Right atrium auricular region (tissue), 2 donors: Measurements from ENCODE around the gene GDPGP1. TPM values are rescaled to one million over a fixed set of nuclear protein-coding genes. Genes with fewer than 3 reads are reported as not detected.

ENCODE experiments used
- DNase-seq: peaks from one replicate; pipeline ENCODE4 v3.0.0-alpha.2; 2019; ENCODE audit warnings: low spot score
- H3K27ac ChIP-seq, 2 donors: fragments of 200-600 bp; sonication (generic); 1 replicate in 1 of 2; 2 replicates in 1 of 2; pipeline ENCODE4 v1.5.1; 2016 to 2019
- H3K27me3 ChIP-seq, 2 donors: fragments of 200-600 bp; sonication (generic); one replicate each; pipeline versions ENCODE4 v1.5.1 to v1.6.0; 2017 to 2019
- H3K36me3 ChIP-seq: fragments of 200-600 bp; sonication (generic); one replicate; pipeline ENCODE4 v1.5.1; 2016
- H3K4me1 ChIP-seq, 2 donors: fragments of 200-600 bp; sonication (generic); one replicate each; pipeline versions ENCODE4 v1.5.1 to v1.6.0; 2017 to 2019
- H3K4me3 ChIP-seq, 2 donors: fragments of 200-600 bp; sonication (generic); 1 replicate in 1 of 2; 2 replicates in 1 of 2; pipeline ENCODE4 v1.5.1; 2017 to 2019; ENCODE audit warnings: mild to moderate bottlenecking in 1 of 2, moderate library complexity in 1 of 2
- H3K9me3 ChIP-seq, 2 donors: fragments of 200-600 bp; sonication (generic); one replicate each; pipeline ENCODE4 v1.5.1; 2019
- total RNA-seq, 2 donors: library from RNA; depleted of rRNA; stranded (reverse); fragments of >200 nt; gene quantifications; one replicate each; pipeline ENCODE4 v1.1.0, GENCODE V29; 2016
- TF ChIP-seq, protein P1 (sequence below), 2 donors: fragments of 200-600 bp; sonication (generic); IDR thresholded peaks; one replicate each; pipeline ENCODE4 v1.5.1; 2019; ENCODE audit warnings: antibody characterized with exemption in 2 of 2

GDPGP1 gene
- total RNA-seq, 2 donors from 2014 or later, result 8.6 to 16.1 TPM

DNA sequence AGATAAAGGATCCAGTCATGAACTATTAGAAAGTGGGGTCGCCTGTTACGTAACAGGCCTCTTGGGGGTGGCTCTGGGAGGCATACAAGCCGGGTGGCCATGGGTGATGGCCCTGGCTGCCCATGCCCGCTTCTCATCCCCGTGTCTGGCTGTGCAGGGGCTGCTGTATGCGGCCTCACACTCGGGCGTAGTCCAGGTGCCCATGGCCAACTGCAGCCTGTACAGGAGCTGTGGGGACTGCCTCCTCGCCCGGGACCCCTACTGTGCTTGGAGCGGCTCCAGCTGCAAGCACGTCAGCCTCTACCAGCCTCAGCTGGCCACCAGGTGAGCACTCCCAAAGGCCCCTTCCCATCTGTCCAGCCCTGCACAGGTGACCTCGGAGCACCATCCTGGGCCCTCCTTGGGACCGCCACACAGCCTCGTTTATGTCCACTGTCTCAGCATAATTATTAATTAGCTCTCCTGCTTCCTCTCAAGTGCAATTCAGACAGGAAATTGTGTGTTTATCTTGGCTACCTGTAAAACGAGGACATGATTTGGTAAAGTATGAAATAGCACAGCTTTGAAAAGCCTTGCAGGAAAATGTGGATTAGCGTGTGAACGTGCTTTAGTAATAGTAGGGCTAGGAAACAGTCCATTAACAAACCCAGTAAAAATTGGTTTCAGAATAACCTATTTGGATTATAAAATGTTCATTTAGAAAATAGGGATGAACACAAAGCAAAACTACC, 8.3 kb upstream of the GDPGP1 start:
- Histone ChIP-seq H3K36me3 (peaks cover 85% of the 10 kb centered on the region), H3K27me3 (no peaks in the 10 kb centered on the region), H3K9me3 (no peaks in the 10 kb centered on the region), H3K27ac (no peak overlapping the region), H3K4me1 (peaks cover 0 to 29% of the 10 kb centered on the region in 2 donors), H3K4me3 (no peak overlapping the region)
- TF ChIP-seq, protein P1, sequence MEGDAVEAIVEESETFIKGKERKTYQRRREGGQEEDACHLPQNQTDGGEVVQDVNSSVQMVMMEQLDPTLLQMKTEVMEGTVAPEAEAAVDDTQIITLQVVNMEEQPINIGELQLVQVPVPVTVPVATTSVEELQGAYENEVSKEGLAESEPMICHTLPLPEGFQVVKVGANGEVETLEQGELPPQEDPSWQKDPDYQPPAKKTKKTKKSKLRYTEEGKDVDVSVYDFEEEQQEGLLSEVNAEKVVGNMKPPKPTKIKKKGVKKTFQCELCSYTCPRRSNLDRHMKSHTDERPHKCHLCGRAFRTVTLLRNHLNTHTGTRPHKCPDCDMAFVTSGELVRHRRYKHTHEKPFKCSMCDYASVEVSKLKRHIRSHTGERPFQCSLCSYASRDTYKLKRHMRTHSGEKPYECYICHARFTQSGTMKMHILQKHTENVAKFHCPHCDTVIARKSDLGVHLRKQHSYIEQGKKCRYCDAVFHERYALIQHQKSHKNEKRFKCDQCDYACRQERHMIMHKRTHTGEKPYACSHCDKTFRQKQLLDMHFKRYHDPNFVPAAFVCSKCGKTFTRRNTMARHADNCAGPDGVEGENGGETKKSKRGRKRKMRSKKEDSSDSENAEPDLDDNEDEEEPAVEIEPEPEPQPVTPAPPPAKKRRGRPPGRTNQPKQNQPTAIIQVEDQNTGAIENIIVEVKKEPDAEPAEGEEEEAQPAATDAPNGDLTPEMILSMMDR (IDR thresholded peaks at IDR 0.05), result no peak
- no peak for DNase-seq

- Histone ChIP-seq H3K4me3 (no peak overlapping the region), H3K9me3 (no peaks in the 10 kb centered on the region), H3K36me3 (peaks cover 78% of the 10 kb centered on the region), H3K27me3 (no peaks in the 10 kb centered on the region), H3K4me1 (peaks cover 0 to 35% of the 10 kb centered on the region in 2 donors), H3K27ac (no peak overlapping the region)
- TF ChIP-seq, protein P1 (IDR thresholded peaks at IDR 0.05), result no peak
- DNase-seq, result no peak
Observed at GRCh38 chr15:90227336-90227735, 6.7 kb upstream of the GDPGP1 start.

- H3K36me3 ChIP-seq, result peaks cover 72% of the 10 kb centered on the region
- H3K4me3 ChIP-seq, result no peak overlapping the region
- TF ChIP-seq, protein P1 (IDR thresholded peaks at IDR 0.05), result no peak
- no peak for DNase-seq
- no peak overlapping the region for H3K27ac ChIP-seq
- no peaks in the 10 kb centered on the region for H3K9me3 ChIP-seq
- no peaks in the 10 kb centered on the region for H3K27me3 ChIP-seq
- peaks cover 0 to 43% of the 10 kb centered on the region in 2 donors for H3K4me1 ChIP-seq
Observed at GRCh38 chr15:90227816-90228772, 5.9 kb upstream of the GDPGP1 start.

DNA sequence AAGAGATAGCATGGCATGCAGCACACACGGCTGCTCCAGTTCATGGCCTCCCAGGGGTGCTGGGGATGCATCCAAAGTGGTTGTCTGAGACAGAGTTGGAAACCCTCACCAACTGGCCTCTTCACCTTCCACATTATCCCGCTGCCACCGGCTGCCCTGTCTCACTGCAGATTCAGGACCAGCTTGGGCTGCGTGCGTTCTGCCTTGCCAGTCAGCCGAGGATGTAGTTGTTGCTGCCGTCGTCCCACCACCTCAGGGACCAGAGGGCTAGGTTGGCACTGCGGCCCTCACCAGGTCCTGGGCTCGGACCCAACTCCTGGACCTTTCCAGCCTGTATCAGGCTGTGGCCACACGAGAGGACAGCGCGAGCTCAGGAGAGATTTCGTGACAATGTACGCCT, 5.0 kb upstream of the GDPGP1 start:
- TF ChIP-seq, protein P1 (IDR thresholded peaks at IDR 0.05), result no peak
- no peak for DNase-seq
- Histone ChIP-seq H3K27ac (no peak overlapping the region), H3K36me3 (peaks cover 63% of the 10 kb centered on the region), H3K4me3 (no peak overlapping the region), H3K9me3 (no peaks in the 10 kb centered on the region), H3K27me3 (no peaks in the 10 kb centered on the region), H3K4me1 (peaks cover 0 to 44% of the 10 kb centered on the region in 2 donors)

- Histone ChIP-seq H3K9me3 (no peaks in the 10 kb centered on the region), H3K4me3 (no peak overlapping the region), H3K27ac (peak overlapping the region; percentile 84 to 86), H3K27me3 (no peaks in the 10 kb centered on the region), H3K36me3 (peaks cover 52% of the 10 kb centered on the region), H3K4me1 (peaks cover 0 to 50% of the 10 kb centered on the region in 2 donors)
- TF ChIP-seq, protein P1 (IDR thresholded peaks at IDR 0.05), result no peak
- DNase-seq, result no peak
Observed at GRCh38 chr15:90230071-90230494, 3.9 kb upstream of the GDPGP1 start.
